Fibroblast of upper back skin (primary cell): ENCODE results near the gene ADCY4.
A peak's percentile ranks its signal among the peaks of the same experiment; 100 is the strongest.

ENCODE experiments used
- DNase-seq: peaks from one replicate; pipeline ENCODE4 v3.0.0-alpha.2; 2013

ADCY4 gene

GRCh38 chr14:24314377-24315193, 20.3 kb downstream of the ADCY4 start:
- no peak for DNase-seq

GRCh38 chr14:24313913-24314312, 21.0 kb downstream of the ADCY4 start:
- DNase-seq: no peak

DNA sequence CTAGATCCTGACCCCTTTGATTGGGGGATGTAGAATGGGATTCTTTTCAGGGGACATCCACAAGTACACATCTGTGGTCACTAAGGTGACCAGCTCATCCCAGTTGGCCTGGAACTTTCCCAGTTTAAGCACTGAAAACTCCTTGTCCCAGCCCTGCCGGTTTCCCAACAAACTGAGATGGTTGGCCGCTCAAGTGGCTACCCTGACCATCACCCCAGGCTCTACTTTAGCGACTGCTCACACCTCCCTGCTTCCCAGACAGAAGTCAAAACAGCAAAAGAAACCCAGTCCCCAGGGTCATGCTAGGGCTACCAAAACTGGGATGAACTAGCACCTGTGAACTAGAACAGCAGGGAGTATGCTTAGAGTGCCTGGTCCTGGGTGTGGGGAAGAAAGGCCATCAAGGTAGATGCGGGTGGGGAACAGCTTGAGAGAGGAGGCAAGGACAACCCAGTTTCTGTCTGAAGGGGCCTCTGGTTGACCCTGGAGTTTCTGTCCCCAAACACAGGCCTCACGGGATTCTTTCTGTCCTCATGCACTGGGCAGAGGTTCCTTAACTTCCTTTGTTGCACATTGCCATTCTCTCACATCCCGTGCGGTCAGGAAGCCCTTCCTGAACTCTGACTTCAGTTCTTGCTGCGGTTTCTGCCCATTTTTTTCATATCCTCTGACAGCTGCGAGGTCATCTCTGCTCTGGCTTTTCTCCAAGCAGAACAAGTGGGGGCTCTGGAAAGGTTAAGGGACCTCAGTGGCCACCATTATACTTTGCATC, 21.9 kb downstream of the ADCY4 start:
- no peak for DNase-seq

DNA sequence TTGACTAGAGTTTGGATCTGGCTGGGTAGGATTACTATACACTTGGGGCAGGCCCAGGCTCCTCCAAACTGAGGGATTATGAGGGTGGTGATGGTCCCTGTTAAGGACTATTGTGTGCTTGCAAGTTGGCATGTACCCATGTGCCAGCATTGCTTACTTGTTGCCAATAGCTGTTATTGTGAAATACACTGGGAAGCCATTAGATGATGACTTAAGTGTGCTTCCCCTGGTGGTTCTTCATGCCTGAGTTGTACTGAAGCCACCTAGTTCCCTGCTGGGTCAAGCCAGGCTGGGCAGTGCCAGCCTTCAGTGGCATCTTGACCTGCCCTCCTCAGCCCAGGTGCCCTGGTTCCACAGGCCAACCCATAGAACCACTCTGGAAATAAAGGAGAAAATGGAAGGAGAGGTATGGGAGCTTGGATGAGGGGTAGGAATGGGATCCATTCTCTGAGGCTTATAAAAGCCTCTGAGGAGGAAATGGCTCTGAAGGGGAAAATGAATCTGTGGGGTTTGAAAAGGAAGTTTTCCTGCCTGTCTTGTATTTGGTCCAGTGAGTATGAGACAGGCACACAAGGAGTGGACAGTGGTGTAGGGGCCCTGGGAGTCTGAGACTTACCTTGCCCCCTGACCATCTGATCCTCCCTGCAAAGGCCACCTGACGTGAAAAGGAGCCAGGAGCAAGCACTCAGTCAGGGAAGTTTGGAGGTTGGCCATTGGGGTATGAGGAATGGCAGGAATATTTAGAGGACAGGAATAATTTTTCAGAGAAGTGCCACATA, 22.8 kb downstream of the ADCY4 start:
- no peak for DNase-seq

GRCh38 chr14:24310646-24311604, 23.9 kb downstream of the ADCY4 start, which contains the start of gene LTB4R:
TSS of gene LTB4R (plus strand) at chr14:24311502. CDS start at chr14:24315652, 4,150 bp downstream.
- DNase-seq: peak; percentile 60

DNA sequence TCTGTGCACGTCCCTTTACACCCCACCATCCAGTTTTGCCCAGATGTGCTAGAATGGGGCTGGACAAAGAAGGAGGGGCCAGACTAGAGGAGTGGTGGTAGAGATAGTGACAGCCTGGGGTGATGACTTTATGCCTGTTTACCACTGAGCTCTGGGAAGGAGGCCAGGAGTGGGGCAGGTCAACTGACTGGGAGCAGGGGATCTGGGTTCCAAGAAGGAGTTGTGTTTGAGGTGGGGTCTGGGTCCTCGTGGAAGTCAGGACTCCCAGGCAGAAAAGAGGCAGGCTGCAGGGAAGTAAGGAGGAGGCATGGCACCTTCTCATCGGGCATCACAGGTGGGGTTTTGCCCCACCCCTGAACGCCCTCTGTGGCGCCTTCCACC, 24.6 kb downstream of the ADCY4 start:
- DNase-seq: no peak

DNA sequence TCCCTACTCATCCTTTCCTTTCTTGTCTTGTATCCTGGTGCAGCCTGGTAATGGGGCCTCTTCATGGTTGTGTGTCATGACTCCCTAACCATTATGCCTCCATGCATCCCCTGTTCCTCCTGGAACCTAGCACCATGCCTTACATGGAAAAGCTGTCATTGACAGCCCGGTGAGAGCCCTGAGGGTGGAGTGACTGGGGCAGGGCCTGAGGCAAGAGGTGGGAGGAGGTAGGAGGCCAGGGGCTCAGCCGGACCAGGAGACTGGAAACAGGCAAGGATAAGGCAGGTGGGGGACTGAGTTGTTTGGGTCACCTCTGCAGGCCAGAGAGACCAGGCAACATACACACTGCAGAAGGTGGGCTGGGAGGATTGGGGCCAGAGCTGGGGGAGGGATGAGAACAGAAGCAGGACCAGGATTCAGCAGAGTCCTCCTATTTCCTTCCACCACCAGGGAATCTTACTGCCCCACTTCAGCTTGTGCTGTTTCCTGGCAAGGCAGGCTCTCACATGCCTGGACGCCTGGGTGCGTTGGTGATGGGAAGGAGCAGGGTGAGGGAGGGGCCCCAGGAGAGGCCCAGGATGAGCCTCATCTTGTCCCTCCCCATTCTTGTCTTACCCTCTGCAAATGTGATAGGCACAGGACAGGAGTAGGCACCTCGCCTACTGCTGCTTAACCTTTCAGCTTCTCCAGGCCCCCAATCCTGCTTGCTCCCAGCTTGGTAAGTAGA, 25.2 kb downstream of the ADCY4 start, which contains the start of gene LTB4R2:
LTB4R2 (plus strand) TSS at position 603 of the 727 bp plus-strand sequence. CDS start 525 bp downstream, outside the sequence.
- DNase-seq: no peak

GRCh38 chr14:24308342-24309124, 26.3 kb downstream of the ADCY4 start:
- DNase-seq: no peak

- DNase-seq: peak; percentile 52
Observed at GRCh38 chr14:24307575-24308341, 27.1 kb downstream of the ADCY4 start, which contains the start of gene CIDEB. TSS of gene CIDEB (minus strand) at chr14:24307977. CDS start at chr14:24307858, 119 bp downstream.

GRCh38 chr14:24307156-24307574, 27.7 kb downstream of the ADCY4 start:
- no peak for DNase-seq

DNA sequence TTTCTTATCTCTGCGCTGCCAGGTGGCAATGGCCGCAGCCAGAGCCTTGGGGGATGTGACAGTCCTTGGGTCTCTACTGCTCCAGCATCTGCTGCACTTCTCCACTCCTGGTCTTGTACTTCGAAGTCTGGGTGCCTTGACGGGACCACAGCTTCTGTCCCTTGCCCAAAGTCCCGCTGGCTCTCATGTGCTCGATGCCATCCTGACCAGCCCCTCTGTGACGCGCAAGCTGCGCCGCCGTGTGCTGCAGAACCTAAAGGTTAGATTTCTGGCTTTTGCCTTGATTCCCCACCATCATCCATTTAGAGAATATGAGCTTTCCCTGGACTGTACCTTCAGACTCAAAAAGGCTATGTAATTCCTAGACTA, 30.9 kb downstream of the ADCY4 start:
- no peak for DNase-seq

DNA sequence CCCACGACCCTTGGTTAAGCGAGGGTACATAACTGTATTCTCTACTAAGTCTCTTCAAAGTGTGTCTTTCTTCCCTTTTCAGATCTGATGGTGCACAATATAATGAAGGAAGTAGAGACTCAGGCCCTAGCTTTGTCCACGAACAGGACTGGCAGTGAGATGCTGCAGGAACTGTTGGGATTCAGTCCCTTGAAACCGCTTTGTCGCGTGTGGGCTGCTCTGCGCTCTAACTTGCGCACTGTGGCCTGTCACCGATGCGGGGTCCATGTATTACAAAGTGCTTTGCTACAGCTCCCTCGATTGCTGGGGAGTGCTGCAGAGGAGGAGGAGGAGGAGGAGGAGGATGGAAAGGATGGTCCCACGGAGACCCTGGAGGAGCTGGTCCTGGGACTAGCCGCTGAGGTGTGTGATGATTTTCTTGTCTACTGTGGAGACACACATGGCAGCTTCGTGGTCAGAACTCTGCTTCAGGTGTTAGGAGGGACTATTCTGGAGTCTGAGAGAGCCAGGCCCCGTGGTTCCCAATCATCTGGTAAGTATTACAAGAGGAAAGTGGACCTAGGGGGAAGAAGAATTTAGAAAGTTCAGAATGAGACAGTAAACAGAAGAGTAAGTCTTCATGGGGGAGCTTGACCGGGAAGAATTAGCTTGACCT, 34.4 kb downstream of the ADCY4 start:
- no peak for DNase-seq

DNA sequence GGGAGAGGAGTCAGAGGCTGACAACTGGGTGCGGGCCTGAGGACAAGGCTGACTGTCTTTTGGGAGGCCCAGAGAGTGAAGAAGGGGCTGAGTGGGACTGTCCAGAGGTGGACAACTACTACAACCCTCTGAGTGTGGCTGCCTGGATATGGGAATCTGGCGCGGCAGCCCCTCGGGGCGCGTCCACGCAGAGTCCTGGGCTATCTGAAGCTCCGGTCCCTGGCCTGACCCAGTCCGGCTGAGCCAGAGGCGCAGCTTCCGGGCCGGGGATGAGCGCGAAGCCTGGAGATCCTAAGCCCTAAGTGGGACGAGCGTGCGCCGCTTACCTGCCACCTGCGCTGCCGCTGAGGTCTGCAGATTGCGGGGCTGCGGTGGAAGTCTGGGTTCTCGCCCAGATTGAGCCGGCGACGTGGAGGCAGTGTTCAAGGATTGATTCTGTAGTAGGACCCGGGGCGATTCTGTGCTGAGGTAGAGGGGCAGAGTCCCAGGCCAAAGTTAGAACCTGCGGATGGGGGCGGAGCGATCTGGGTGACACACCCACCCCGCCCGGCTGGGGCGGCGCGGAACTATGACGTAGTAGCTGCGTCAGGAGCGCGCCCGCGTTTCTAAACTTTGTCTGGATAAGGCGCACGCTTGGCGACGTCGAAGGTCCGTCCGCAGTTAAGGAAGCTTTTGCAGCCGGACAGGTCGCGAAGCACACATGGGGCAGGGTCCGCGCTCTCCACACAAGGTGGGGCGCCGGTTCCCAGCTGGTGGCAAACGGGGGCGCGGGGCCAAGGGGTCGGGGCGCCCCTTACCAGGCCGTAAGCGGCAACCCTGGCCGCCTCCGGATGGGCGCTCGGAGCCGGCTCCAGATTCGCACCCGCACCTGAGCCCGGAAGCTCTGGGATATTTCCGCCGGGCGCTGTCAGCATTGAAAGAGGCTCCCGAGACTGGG, 35.3 kb downstream of the ADCY4 start, which contains the start of the genes DHRS1 and NOP9:
DHRS1 (minus strand) TSS at position 526 of the 937 bp plus-strand sequence. CDS start 674 bp downstream, outside the sequence.
NOP9 (plus strand) TSS at position 596 of the 937 bp plus-strand sequence; CDS start at position 701, 105 bp downstream.
- DNase-seq: peak; percentile 83

- peak; percentile 44 for DNase-seq
Observed at GRCh38 chr14:24298892-24299254, 36.0 kb downstream of the ADCY4 start.

DNA sequence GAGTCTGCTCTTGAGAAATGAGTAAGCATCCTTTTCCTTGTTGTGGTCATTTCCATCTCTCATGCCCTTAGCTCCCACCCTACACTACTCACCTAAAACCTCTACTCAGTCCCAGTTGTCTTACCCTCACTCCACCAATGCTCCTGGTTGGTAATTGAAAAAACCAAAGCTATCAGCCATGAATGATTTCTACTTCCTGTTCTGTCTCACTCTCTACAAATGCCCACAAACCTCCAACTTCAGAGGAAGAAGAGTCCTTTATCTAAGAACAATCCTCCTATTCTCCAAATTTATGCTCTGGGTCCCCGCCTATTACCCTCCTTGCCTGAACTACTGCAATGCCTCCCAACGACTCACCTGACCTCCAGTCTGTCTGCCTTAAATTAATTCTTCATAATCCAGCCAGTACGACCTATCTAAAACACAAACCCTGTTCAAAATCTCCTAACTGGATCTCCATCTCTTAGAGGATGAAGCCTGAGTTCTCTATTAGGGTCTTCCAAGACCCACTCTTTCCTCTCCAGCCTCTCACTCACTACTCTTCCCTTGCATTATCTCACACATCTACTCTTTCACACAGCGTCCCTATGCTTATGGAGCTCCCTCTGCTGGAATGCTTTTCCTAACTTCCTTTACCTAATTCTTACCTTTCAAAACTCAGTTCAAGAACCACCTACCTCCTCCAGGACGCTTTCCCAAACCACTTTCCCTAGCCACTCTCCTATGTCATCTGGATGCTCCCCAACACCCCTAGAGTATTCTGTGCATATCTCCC, 37.5 kb downstream of the ADCY4 start:
- DNase-seq: peak; percentile 25

GRCh38 chr14:24296341-24297157, 38.3 kb downstream of the ADCY4 start:
- DNase-seq: peak; percentile 94
